ENCODE measurements around the gene OR2T1. TPM values are rescaled to one million over a fixed set of nuclear protein-coding genes. Genes with fewer than 3 reads are reported as not detected.
"Not testable (repeated sequence)": the region's sequence is repeated elsewhere in the genome, so short reads cannot be mapped to it uniquely, and the experiment has no call there.

The OR2T1 gene
- polyA plus RNA-seq, 1 donor from 2014 or later = not detected

DNA sequence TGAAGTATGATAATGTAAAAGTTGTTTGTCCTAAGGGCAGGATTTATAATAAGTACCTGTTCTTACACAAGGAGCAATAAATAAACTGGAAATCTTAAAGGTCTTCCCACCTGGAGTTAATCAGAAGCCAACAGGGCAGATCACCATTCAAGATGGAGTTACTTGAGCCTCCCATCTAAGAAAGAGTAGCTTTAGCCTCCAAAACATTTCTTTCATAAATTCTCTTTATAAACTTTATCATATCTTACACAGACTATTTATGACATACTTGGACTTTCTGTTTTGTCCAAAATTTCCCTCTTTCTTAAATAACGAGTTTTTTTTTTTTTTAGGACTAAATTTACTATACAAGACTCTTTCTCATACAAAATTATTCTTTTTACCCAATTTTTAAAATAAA lies 18.5 kb downstream of the OR2T1 start:
- Mint-ChIP-seq H3K27me3 (no peaks in the 10 kb centered on the region), H3K36me3 (peaks cover 3% of the 10 kb centered on the region), H3K27ac (no peak overlapping the region), H3K9me3 (peaks cover 3 to 18% (median 8%) of the 10 kb centered on the region in 3 donors), H3K4me1 (peaks cover 0 to 5% (median 3%) of the 10 kb centered on the region in 3 donors), H3K4me3 (no peak overlapping the region)

DNA sequence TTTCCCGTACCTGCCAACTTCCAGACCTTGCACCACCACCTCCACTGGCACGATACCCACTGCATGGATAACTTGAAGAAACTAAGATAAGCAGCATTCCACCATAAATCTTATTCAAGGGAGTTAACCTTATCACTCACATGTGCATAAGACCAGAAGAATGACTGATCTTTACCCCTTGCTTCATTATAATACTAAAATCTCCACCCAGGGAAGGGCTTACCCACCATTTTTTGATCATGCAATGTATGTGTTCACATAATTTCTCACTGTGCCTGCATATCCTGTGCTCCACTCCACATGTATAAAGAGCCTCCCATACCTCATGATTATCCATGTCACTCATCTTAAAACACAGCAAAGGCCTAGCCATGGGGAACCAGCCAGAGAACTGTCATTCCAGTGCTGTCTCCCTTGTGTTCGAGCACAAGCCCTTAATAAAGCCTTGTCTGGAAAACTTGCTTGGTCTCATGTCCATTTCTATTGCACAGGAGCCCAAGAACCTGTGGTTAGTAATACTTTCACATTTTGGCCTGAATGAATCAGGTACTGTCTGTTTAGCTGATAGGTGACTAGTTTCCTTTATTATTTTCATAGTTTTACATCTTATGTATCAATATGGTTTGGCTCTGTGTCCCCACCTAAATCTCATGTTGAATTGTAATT lies 24.8 kb downstream of the OR2T1 start:
- H3K36me3 Mint-ChIP-seq, H3K27me3 Mint-ChIP-seq: not testable (repeated sequence)
- Mint-ChIP-seq H3K9me3 (peaks cover 0 to 11% (median 0%) of the 10 kb centered on the region in 3 donors), H3K27ac (peak overlapping the region; percentile 79 to 90 (median 85)), H3K4me3 (peak overlapping the region in 2 of 4 donors; percentile 44 to 69), H3K4me1 (peaks cover 15 to 24% (median 22%) of the 10 kb centered on the region in 3 donors)

DNA sequence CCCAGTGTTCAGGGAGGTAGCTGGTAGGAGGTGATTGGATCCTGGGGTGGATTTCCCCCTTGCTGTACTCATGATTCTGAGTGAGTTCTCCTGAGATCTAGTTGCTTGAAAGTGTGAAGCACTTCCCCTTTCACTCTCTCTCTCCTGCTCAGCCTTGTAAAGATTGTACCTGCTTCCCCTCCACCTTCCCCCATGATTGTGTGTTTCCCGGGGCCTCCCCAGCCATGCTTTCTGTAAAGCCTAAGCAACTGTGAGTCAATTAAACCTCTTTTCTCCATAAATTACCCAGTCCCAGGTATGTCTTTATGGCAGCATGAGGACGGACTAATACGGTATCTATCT lies 25.3 kb downstream of the OR2T1 start:
- H3K27ac Mint-ChIP-seq = peak overlapping the region; percentile 79 to 90 (median 85)
- H3K9me3 Mint-ChIP-seq, H3K36me3 Mint-ChIP-seq, H3K27me3 Mint-ChIP-seq: not testable (repeated sequence)
- peaks cover 15 to 26% (median 24%) of the 10 kb centered on the region in 3 donors for H3K4me1 Mint-ChIP-seq
- peak overlapping the region in 2 of 4 donors; percentile 44 to 69 for H3K4me3 Mint-ChIP-seq

DNA sequence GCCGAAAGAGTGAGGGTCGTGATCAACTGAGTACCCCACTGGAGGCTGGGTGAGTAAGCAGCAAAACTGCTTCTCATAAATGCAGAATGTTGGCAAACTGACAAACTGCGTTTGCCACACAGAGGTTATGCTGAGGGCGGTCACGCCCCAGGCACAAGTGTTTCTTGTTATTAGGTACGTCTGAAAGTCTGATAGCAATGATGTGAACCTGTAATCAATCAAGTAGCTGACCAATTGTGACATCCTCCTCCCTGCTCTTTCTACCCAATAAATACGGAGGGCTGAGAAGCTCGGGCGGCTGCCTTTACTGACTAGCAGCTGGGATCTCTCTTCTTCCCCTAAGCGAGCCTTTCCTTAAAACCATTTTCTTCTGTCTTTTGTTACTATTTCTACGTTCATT lies 28.8 kb downstream of the OR2T1 start:
- not testable (repeated sequence) for H3K36me3 Mint-ChIP-seq, H3K9me3 Mint-ChIP-seq, H3K27me3 Mint-ChIP-seq
- peaks cover 15 to 31% (median 24%) of the 10 kb centered on the region in 3 donors for H3K4me1 Mint-ChIP-seq
- peak overlapping the region in 2 of 3 donors; percentile 87 to 94 for H3K27ac Mint-ChIP-seq
- peak overlapping the region in 2 of 4 donors; percentile 55 to 82 for H3K4me3 Mint-ChIP-seq

DNA sequence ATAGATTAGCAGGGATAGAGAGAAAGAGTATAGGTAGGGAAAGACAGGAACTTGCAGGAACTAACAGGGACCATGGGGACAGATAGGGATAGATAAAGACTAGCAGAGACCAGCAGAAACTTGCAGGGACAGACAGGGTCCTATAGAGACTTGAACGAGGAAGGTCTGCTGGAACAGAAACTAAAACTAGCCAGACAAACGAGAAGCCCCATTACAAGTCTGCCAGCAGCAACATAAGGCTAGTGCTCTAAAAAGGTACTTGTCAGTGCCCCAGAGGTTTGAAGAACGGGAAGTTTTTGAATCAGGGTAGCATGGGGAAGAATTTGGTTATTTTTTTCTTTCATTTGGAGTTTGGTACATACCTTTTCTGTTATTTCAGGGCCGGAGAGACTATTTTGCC lies 29.4 kb downstream of the OR2T1 start:
- H3K36me3 Mint-ChIP-seq, H3K9me3 Mint-ChIP-seq, H3K27me3 Mint-ChIP-seq: not testable (repeated sequence)
- Mint-ChIP-seq H3K4me3 (peak overlapping the region in 3 of 4 donors; percentile 55 to 82 (median 63)), H3K4me1 (peaks cover 15 to 31% (median 24%) of the 10 kb centered on the region in 3 donors), H3K27ac (peak overlapping the region; percentile 1 to 94 (median 87))

DNA sequence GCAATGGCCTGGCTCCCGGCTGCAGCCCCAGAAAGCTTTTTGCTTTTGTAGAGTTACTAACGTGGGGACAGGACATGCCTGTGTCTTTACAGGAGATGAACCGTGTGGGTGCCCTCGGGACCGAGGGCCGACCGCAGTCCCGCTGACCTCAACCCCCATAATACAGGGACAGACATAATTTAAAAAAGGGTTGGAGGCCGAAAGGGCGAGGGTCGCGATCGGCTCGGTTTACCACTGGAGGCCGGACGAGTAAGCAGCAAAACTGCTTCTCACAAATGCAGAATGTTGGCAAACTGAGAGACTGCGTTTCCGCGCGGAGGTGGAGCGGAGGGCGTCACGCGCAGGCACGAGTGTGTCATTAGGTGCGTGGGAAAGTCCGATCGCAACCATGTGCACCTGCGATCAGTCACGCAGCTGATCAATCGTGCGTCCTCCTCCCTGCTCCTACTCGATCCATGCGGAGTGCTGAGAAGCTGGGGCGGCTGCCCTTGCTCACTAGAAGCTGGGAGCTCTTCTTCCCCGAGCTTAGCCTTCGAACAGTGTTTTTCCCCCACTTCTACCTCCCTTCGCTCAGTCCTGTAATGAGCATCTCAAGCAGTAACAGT lies 31.1 kb downstream of the OR2T1 start:
- H3K4me1 Mint-ChIP-seq = peaks cover 9 to 19% (median 13%) of the 10 kb centered on the region in 3 donors
- H3K27ac Mint-ChIP-seq, H3K4me3 Mint-ChIP-seq, H3K36me3 Mint-ChIP-seq, H3K9me3 Mint-ChIP-seq, H3K27me3 Mint-ChIP-seq: not testable (repeated sequence)

DNA sequence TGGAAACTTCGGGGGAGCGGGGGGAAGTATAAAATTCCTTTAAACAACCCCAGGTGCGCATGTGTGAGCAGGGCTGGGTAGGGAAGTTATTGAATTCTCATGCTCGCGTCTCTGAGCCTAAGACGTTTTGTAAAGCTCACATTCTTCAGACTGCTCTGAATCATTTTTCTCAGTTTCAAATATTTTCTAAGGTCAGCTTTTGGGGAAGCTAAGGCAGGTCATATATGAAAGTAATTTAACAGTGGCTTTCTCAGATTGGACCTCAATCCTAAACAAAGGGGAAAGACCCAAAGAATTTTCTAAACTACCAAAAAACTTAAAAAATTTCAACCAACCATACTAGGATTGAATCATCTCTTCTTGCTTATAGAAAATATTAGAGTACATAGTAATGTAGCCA lies 32.1 kb downstream of the OR2T1 start:
- H3K36me3 Mint-ChIP-seq, H3K4me3 Mint-ChIP-seq, H3K27me3 Mint-ChIP-seq, H3K9me3 Mint-ChIP-seq: not testable (repeated sequence)
- Mint-ChIP-seq H3K4me1 (peaks cover 9 to 19% (median 10%) of the 10 kb centered on the region in 3 donors), H3K27ac (peak overlapping the region in 1 of 3 donors; percentile 47)

DNA sequence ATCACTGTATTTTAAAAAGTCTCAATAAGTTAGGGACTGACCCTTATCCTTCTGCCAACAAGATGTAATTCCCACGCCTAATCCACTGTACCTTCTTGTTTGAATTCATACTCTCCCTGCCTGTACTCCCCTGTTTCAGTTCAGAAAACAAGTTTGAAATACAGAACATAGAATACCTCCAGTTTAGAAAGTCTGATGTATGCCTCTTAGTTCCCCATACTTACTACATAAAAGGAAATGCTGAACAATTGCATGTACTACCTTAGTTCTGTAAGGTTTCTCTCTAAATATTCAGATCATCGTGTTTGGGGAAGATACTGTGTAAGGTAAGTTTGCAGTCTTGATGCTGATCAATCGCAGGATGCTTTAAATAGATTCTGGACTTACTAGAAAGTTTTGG lies 33.5 kb downstream of the OR2T1 start:
- H3K36me3 Mint-ChIP-seq, H3K27ac Mint-ChIP-seq, H3K9me3 Mint-ChIP-seq, H3K4me3 Mint-ChIP-seq, H3K27me3 Mint-ChIP-seq: not testable (repeated sequence)
- peaks cover 9 to 15% (median 10%) of the 10 kb centered on the region in 3 donors for H3K4me1 Mint-ChIP-seq

DNA sequence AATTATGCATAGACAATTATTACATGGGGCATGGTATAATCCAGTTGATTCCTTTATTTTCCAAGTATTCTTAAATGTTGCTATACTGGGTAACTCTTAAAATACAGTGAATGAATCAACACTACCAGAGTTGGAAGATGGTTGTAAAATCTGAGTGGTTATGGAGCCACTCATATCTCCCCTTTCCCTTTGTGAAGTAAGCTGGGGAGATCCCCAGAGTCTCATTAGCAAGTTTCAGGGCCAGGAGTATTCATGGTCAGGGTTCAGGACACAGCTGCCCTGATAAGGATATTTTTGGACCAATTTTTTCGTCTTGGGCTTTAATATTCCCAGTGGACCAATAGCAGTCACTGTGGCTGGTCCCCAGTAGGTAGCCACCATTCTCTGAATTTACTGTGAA lies 35.8 kb downstream of the OR2T1 start:
- not testable (repeated sequence) for H3K4me1 Mint-ChIP-seq, H3K27me3 Mint-ChIP-seq, H3K27ac Mint-ChIP-seq

DNA sequence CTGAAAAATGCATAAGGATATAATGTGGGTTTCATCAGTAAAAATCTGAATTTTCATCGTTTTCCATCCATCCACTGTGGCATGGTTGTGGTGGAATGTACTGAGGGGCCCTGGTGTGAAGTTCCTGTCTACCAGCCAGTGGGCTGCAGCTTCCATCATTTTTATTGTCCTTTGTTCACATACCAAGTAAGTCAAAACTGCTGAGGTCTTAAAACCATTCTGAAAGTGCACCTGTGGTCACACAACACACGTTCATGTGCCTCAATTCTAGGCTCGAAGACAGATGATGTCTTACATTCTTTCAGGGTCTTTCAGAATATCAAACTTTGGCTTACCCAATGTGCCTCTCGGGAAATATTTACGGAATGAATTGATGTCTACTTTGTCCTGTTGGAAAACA lies 36.4 kb downstream of the OR2T1 start:
- H3K9me3 Mint-ChIP-seq, H3K4me3 Mint-ChIP-seq, H3K4me1 Mint-ChIP-seq, H3K36me3 Mint-ChIP-seq, H3K27me3 Mint-ChIP-seq, H3K27ac Mint-ChIP-seq: not testable (repeated sequence)

More for the DNA sequence above, 35.8 kb downstream of the OR2T1 start:
- H3K9me3 Mint-ChIP-seq, H3K4me3 Mint-ChIP-seq, H3K36me3 Mint-ChIP-seq: not testable (repeated sequence)

DNA sequence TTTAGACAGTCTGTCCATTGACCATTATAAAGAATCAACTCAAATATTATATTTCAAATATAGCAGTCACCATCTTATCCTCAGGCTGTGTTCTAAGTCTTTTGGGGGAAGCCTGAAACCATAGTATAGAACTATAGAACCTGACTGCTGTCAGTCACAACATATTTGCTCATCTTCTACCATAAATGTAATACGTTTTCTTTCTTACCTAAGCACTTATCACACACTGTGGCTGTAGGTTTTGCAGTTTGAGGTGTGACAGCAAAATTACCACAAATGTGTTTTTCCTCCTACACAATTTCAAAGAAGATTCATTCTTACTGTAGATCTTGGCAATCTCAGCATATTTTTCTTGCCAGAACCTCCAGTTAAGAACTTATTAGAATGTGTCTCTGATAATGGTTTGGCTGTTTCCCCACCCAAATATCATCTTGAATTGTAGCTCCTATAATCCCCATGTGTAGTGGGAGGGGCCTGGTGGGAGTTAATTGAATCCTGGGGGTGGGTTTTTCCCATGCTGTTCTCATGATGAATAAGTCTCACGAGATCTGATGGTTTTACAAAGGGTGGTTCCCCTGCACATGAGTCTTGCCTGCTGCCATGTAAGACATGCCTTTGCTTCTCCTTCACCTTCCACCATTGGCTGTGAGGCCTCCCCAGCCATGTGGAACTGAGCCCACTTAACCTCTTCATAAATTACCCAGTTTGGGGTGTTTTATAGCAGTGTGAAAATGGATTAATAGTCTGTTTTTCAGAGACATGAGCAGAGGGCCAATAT lies 39.8 kb downstream of the OR2T1 start:
- not testable (repeated sequence) for H3K36me3 Mint-ChIP-seq, H3K27me3 Mint-ChIP-seq, H3K9me3 Mint-ChIP-seq, H3K4me3 Mint-ChIP-seq, H3K27ac Mint-ChIP-seq
- peaks cover 14 to 25% (median 22%) of the 10 kb centered on the region in 3 donors for H3K4me1 Mint-ChIP-seq

DNA sequence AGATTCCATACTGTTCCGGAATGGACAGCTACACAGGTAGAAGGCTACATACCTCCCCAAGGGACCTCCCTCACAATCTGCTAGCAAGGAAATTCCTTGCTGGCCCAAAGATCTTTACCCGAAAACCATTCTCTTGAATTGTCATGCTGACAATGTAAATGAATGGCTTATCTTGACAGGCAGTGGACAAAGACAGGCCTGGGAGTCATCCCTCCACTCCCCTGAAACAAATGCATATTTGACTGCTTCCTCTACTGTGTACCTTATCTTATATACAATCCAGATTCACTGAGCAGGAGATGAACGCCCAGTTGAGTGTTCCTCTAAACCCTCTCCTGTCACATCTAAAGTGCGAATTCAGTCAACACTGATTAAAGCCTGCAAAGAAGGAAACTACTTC lies 41.8 kb downstream of the OR2T1 start:
- H3K27me3 Mint-ChIP-seq, H3K4me3 Mint-ChIP-seq, H3K9me3 Mint-ChIP-seq, H3K36me3 Mint-ChIP-seq: not testable (repeated sequence)
- peaks cover 16 to 28% (median 24%) of the 10 kb centered on the region in 3 donors for H3K4me1 Mint-ChIP-seq
- H3K27ac Mint-ChIP-seq = peak overlapping the region in 1 of 3 donors; percentile 14

DNA sequence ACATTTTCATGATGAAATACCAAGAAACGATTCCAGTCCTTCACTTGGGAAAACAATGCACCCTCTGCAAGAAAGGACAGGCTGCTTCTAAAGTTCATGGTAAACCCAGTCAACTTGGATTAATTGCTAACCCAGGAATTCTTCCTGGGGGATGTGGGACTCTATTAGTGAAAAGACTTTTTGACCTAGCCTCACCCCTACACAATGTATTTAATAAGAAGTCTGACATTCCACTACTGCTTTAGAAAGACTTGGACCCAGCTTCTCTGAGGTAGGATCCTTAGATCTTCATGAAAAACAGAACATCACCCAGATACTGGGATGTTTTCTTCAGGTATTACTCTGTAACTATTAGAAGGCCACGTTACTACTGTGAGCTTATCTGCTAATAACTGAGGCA lies 42.6 kb downstream of the OR2T1 start, which contains the start of gene OR2T2:
Gene OR2T2 (plus strand): TSS at position 239 of the 400 bp plus-strand sequence. CDS start 7,161 bp downstream, outside the sequence.
- peaks cover 17 to 32% (median 30%) of the 10 kb centered on the region in 3 donors for H3K4me1 Mint-ChIP-seq
- peak within 1 kb of the TSS in 2 of 4 donors; percentile 64 to 75 for H3K4me3 Mint-ChIP-seq
- H3K9me3 Mint-ChIP-seq, H3K36me3 Mint-ChIP-seq, H3K27me3 Mint-ChIP-seq: not testable (repeated sequence)
- peak within 1 kb of the TSS in 2 of 3 donors; percentile 48 to 67 for H3K27ac Mint-ChIP-seq

DNA sequence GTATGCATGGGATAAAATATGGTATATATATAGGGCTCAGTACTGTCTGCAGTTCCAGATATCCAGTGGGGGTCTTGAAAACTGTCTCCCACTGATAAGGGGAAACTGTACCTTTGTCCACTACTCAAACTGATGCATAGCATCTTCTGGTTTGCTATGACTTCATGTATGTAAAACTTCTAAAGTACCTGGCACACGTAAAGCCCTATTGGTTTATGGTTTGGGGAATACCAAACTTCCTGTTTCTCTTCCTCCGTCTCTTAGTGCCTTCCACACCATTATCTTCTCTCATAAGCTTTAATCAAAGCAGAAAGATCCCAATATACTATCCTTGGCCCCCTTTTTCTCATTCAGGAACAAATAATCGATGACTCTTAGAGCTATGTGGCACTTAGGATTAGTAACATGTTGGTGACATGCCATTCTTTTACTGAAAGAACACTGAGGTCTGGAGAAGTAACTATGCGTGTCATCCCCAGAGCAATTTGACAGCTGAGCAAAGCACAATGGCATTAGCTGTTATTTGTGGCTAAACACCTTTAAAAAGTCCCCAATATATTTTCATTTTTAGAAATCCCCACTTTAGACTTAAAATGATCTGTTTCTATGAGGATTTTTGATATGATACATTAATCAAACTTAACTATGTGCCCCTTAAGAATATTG lies 45.7 kb downstream of the OR2T1 start:
- H3K27me3 Mint-ChIP-seq, H3K36me3 Mint-ChIP-seq, H3K27ac Mint-ChIP-seq, H3K4me3 Mint-ChIP-seq, H3K9me3 Mint-ChIP-seq: not testable (repeated sequence)
- H3K4me1 Mint-ChIP-seq = peaks cover 16 to 30% (median 30%) of the 10 kb centered on the region in 3 donors

DNA sequence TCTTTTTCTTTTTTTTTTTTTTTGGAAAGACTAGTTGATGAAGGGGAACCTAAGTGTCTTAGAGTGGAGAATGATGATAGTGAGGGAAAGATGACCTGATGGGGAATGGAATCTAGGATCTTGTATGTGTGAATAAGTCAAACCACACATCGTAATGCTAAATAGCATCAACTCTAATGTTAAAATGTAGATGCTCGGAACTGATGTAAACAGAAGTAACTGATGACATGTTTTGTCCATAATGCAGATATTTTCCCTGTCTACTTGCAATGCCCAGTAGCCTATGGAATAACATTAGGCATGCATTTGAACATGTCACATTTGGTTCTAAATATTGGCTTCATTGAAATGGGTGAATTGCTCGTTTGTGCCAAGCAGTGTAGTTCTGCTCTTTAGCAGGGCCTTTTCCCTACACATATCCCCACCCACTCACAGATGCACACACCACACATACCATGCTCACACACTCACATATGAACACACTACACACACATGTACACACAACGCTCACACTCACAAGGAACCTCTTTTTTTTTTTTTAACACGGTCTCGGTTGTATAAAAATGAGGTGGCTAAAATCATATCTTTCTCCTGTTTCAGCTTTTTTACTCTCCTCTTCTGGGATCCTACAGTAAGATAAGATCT lies 47.1 kb downstream of the OR2T1 start:
- H3K36me3 Mint-ChIP-seq, H3K9me3 Mint-ChIP-seq, H3K27me3 Mint-ChIP-seq: not testable (repeated sequence)
- H3K4me1 Mint-ChIP-seq = peaks cover 12 to 25% (median 24%) of the 10 kb centered on the region in 3 donors
- peak overlapping the region; percentile 79 to 92 (median 82) for H3K27ac Mint-ChIP-seq
- peak overlapping the region; percentile 58 to 88 (median 73) for H3K4me3 Mint-ChIP-seq

Data from IgD-negative memory B cell (primary cell).